ENCODE results near the gene GSE1.

GRCh38 chr16:85577899-85578598 lies 35.1 kb upstream of the GSE1 start:
- no peak for TF ChIP-seq CTCF (IDR thresholded peaks at IDR 0.05)
- no peak for TF ChIP-seq ZFX (IDR thresholded peaks at IDR 0.05; ENCODE audit: borderline replicate concordance)
